Measurements from ENCODE around the gene KIR3DL1.
"Not testable (repeated sequence)": the region's sequence is repeated elsewhere in the genome, so short reads cannot be mapped to it uniquely, and the experiment has no call there.

GRCh38 chr19:54859421-54859820 is 43.2 kb downstream of the KIR3DL1 start:
- TF ChIP-seq SP1 (IDR thresholded peaks at IDR 0.05); SP1 (CRISPR knock-in tag; IDR thresholded peaks at IDR 0.05); ZBTB34 (CRISPR knock-in tag; IDR thresholded peaks at IDR 0.05); ZNF75D (CRISPR knock-in tag; IDR thresholded peaks at IDR 0.05; ENCODE audit: borderline replicate concordance); ZNF335 (CRISPR knock-in tag; IDR thresholded peaks at IDR 0.05); ZNF687 (CRISPR knock-in tag; IDR thresholded peaks at IDR 0.05); ZNF782 (CRISPR knock-in tag; IDR thresholded peaks at IDR 0.05; ENCODE audit: borderline replicate concordance); ZBTB46 (CRISPR knock-in tag; IDR thresholded peaks at IDR 0.05; ENCODE audit: borderline replicate concordance); CEBPB (IDR thresholded peaks at IDR 0.05; ENCODE audit: borderline replicate concordance, low read depth, low read length); POLR2AphosphoS5 (IDR thresholded peaks at IDR 0.05; ENCODE audit: low read depth, low read length); MAF1 (CRISPR knock-in tag; IDR thresholded peaks at IDR 0.05; ENCODE audit: borderline replicate concordance): not testable (repeated sequence)

Measured in HepG2 (cell line).